OCI-LY3 (cell line): ENCODE data around the gene PCSK6.

Source experiments
- CTCF ChIP-seq: fragments of 200-600, 300-600 bp; sonication (generic); IDR thresholded peaks from 2 replicates; pipeline ENCODE4 v1.5.1; 2014; ENCODE audit warnings: antibody characterized with exemption, low read length, low read depth
- EZH2phosphoT487 ChIP-seq: fragments of 200-600 bp; shearing (Covaris generic); IDR thresholded peaks from 2 replicates; pipeline ENCODE4 v1.6.1; 2018; ENCODE audit warnings: antibody characterized with exemption, mixed run types, low read depth

GRCh38 chr15:101436526-101436925, 53.0 kb downstream of the PCSK6 start:
- TF ChIP-seq CTCF (no peak), EZH2phosphoT487 (no peak)
